GM19240 (cell line): ENCODE results near the gene GGT6.

Experiments used
- DNase-seq: peaks from one replicate; pipeline ENCODE4 v3.0.0; 2011; ENCODE audit warnings: low spot score; ENCODE audit not compliant: insufficient read length

GGT6 gene

DNA sequence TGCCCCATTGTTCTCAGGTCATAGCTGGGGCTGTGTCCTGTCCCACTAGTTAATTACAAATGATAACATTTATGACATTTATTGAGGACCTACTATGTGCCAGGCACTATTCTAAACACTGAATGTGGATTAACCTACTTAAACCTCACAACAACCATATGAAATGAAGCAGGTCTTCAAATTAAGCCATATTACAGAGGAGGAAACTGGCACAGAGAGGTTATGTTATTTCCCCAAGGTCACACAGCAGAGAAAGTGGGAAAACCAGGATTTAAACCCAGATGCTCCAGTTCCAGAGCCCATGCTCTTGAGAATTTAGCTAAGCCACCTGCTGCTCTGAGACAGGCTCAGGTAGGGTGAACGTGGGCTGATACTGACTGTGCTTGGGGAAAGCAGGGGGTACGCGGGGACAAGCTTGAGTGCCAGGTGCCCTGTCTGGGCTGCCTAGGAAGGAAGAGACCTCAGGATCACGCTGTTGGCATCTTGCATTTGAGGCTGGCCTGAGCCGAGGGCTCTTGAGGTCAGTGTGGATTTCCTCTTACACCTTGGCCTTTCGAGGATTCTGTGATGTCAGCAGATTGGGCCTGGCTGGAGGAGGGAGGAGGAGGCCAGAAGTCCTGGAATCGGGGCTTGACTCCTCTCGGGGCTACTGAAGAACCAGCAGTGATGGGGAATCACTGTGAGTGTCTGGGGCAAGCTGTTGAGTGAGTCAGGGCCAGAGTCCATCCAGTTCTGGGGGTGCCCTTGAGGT is 52.8 kb downstream of the GGT6 start:
- DNase-seq: no peak
